GM23248 (cell line): ENCODE results near the gene COL18A1. TPM values are rescaled to one million over a fixed set of nuclear protein-coding genes. Genes with fewer than 3 reads are reported as not detected.

ENCODE experiments used
- DNase-seq: peaks from one replicate; pipeline ENCODE4 v3.0.0-alpha.2; 2015
- H2AFZ ChIP-seq: fragments of 200-600 bp; sonication (generic); 2 replicates; pipeline ENCODE4 v1.6.1; 2016; ENCODE audit warnings: antibody characterized with exemption
- H3F3A ChIP-seq: fragments of 200-600 bp; sonication (generic); 2 replicates; pipeline ENCODE4 v1.6.1; 2016; ENCODE audit warnings: mild to moderate bottlenecking, antibody characterized with exemption, mixed run types; ENCODE audit not compliant: insufficient read depth
- H3K27ac ChIP-seq: fragments of 200-600 bp; sonication (generic); 2 replicates; pipeline ENCODE4 v1.5.1; 2016; ENCODE audit warnings: mild to moderate bottlenecking
- H3K27me3 ChIP-seq: fragments of 200-600 bp; sonication (generic); replicated peaks from 2 replicates; pipeline ENCODE4 v1.6.1; 2016; ENCODE audit warnings: mild to moderate bottlenecking; ENCODE audit not compliant: insufficient read depth
- H3K36me3 ChIP-seq: fragments of 200-600 bp; sonication (generic); 2 replicates; pipeline ENCODE4 v1.6.1; 2016; ENCODE audit warnings: low read depth, mild to moderate bottlenecking
- H3K4me1 ChIP-seq: fragments of 200-600 bp; sonication (generic); 2 replicates; pipeline ENCODE4 v1.6.1; 2016; ENCODE audit warnings: mild to moderate bottlenecking; ENCODE audit not compliant: insufficient read depth
- H3K4me2 ChIP-seq: fragments of 200-600 bp; sonication (generic); one replicate; pipeline ENCODE4 v1.6.1; 2016; ENCODE audit warnings: mild to moderate bottlenecking; ENCODE audit not compliant: unreplicated experiment
- H3K4me3 ChIP-seq: fragments of 200-600 bp; sonication (generic); 2 replicates; pipeline ENCODE4 v1.5.1; 2016; ENCODE audit warnings: mild to moderate bottlenecking
- H3K79me2 ChIP-seq: fragments of 200-600 bp; sonication (generic); 2 replicates; pipeline ENCODE4 v1.6.1; 2016; ENCODE audit warnings: mild to moderate bottlenecking; ENCODE audit not compliant: insufficient read depth
- H3K9ac ChIP-seq: fragments of 200-600 bp; sonication (generic); 2 replicates; pipeline ENCODE4 v1.6.1; 2016; ENCODE audit warnings: mild to moderate bottlenecking
- H3K9me2 ChIP-seq: fragments of 200-600 bp; sonication (generic); 2 replicates; pipeline ENCODE4 v1.6.1; 2016; ENCODE audit warnings: mixed run types, mild to moderate bottlenecking, moderate library complexity; ENCODE audit not compliant: insufficient read depth
- H3K9me3 ChIP-seq: fragments of 200-600 bp; sonication (generic); one replicate; pipeline ENCODE4 v1.6.1; 2017; ENCODE audit warnings: low read depth
- H4K20me1 ChIP-seq: fragments of 200-600 bp; sonication (generic); 2 replicates; pipeline ENCODE4 v1.6.0; 2016; ENCODE audit not compliant: insufficient read depth
- EZH2 ChIP-seq: fragments of 200-600 bp; sonication (generic); IDR thresholded peaks from 2 replicates; pipeline ENCODE4 v1.6.1; 2018; ENCODE audit warnings: antibody characterized with exemption, mild to moderate bottlenecking; ENCODE audit not compliant: insufficient read depth, poor library complexity, severe bottlenecking
- EZH2phosphoT487 ChIP-seq: fragments of 200-600 bp; sonication (generic); IDR thresholded peaks from 2 replicates; pipeline ENCODE4 v1.6.1; 2018; ENCODE audit warnings: antibody characterized with exemption, moderate library complexity, mild to moderate bottlenecking, low read depth; ENCODE audit not compliant: insufficient read depth
- WGBS, 2 experiments: methylation state at CpG; one replicate each; pipeline ENCODE4 v1.1.6; 2015 to 2017; ENCODE audit warnings: low lambda C conversion rate in 2 of 2, low coverage in 1 of 2; ENCODE audit errors: missing lambda C conversion rate in 2 of 2; 5-methylcytosine and 5-hydroxymethylcytosine counted together
- in situ Hi-C: fragments of 300-500 bp; cut with MboI; formaldehyde crosslinking; loops from 2 replicates; pipeline ENCODE4 v1.15.0; 2020
- polyA plus RNA-seq: library from polyadenylated mRNA; unstranded; fragments of >200 nt; fragmentation: Nextera tagmentation; extraction: Ambion mirVana; gene quantifications from 2 replicates; pipeline ENCODE4 v1.2.1, GENCODE V29; 2016
- total RNA-seq: library from RNA; depleted of rRNA; stranded (reverse); fragments of >200 nt; shearing (Covaris generic); gene quantifications from 2 replicates; pipeline ENCODE4 v1.2.3, GENCODE V29; 2014

The COL18A1 gene
- total and polyA plus RNA-seq, 2 experiments from 2014 or later, result 1.7 to 30.5 TPM

- 56 to 63% methylated on average over 14 of the region's 14 CpGs for WGBS, 2 experiments
- Histone ChIP-seq H3F3A (no peaks in the 10 kb centered on the region), H3K36me3 (no peaks in the 10 kb centered on the region), H3K4me1 (peaks cover 10% of the 10 kb centered on the region), H3K9ac (no peak overlapping the region), H3K9me3 (no peaks in the 10 kb centered on the region), H3K4me2 (no peak overlapping the region), H2AFZ (no peak overlapping the region), H3K27me3 (no peaks in the 10 kb centered on the region), H3K9me2 (no peaks in the 10 kb centered on the region), H3K79me2 (no peaks in the 10 kb centered on the region), H3K4me3 (no peak overlapping the region), H4K20me1 (no peaks in the 10 kb centered on the region), H3K27ac (no peak overlapping the region)
- TF ChIP-seq EZH2, result no peak
- no peak for TF ChIP-seq EZH2phosphoT487
- no peak for DNase-seq
- in situ Hi-C loops, result no loop called here
Observed at GRCh38 chr21:45370575-45370974, 34.4 kb upstream of the COL18A1 start.

- in situ Hi-C loops, result no loop called here
- WGBS, 2 experiments, result 91% methylated on average over 12 to 13 of the region's 13 CpGs
Observed at GRCh38 chr21:45371081-45371480, 33.9 kb upstream of the COL18A1 start.

GRCh38 chr21:45371655-45372054, 33.3 kb upstream of the COL18A1 start:
- DNase-seq, result no peak
- no peak overlapping the region for H3K9ac ChIP-seq
- no peaks in the 10 kb centered on the region for H3K79me2 ChIP-seq
- H3K4me1 ChIP-seq, result peaks cover 6% of the 10 kb centered on the region
- in situ Hi-C loops, result no loop called here
- no peak overlapping the region for H3K4me2 ChIP-seq
- H3K27ac ChIP-seq, result no peak overlapping the region
- no peak overlapping the region for H3K4me3 ChIP-seq
- TF ChIP-seq EZH2phosphoT487 (no peak), EZH2 (no peak)
- no peaks in the 10 kb centered on the region for H3K36me3 ChIP-seq
- 93 to 94% methylated on average over 5 of the region's 5 CpGs for WGBS, 2 experiments
- no peaks in the 10 kb centered on the region for H3K9me3 ChIP-seq
- H2AFZ ChIP-seq, result no peak overlapping the region
- no peaks in the 10 kb centered on the region for H3K27me3 ChIP-seq
- no peaks in the 10 kb centered on the region for H3K9me2 ChIP-seq
- H4K20me1 ChIP-seq, result no peaks in the 10 kb centered on the region
- H3F3A ChIP-seq, result no peaks in the 10 kb centered on the region

More at GRCh38 chr21:45371081-45371480, 33.9 kb upstream of the COL18A1 start:
- H2AFZ ChIP-seq, result no peak overlapping the region
- no peak overlapping the region for H3K9ac ChIP-seq
- no peak overlapping the region for H3K4me3 ChIP-seq
- no peak for DNase-seq
- H3K9me3 ChIP-seq, result no peaks in the 10 kb centered on the region
- no peaks in the 10 kb centered on the region for H3K36me3 ChIP-seq
- H3K4me2 ChIP-seq, result no peak overlapping the region
- H3K27me3 ChIP-seq, result no peaks in the 10 kb centered on the region
- no peaks in the 10 kb centered on the region for H3K9me2 ChIP-seq
- H3F3A ChIP-seq, result no peaks in the 10 kb centered on the region
- no peaks in the 10 kb centered on the region for H4K20me1 ChIP-seq
- H3K79me2 ChIP-seq, result no peaks in the 10 kb centered on the region
- no peak for TF ChIP-seq EZH2
- no peak for TF ChIP-seq EZH2phosphoT487
- H3K4me1 ChIP-seq, result peaks cover 10% of the 10 kb centered on the region
- no peak overlapping the region for H3K27ac ChIP-seq

- in situ Hi-C loops, result no loop called here
- TF ChIP-seq EZH2 (no peak), EZH2phosphoT487 (no peak)
- H3K9me2 ChIP-seq, result no peaks in the 10 kb centered on the region
- H2AFZ ChIP-seq, result no peak overlapping the region
- H4K20me1 ChIP-seq, result no peaks in the 10 kb centered on the region
- no peaks in the 10 kb centered on the region for H3K79me2 ChIP-seq
- peaks cover 2% of the 10 kb centered on the region; the same call in 1 of the 2 replicates for H3K4me1 ChIP-seq
- no peaks in the 10 kb centered on the region for H3K27me3 ChIP-seq
- 84 to 87% methylated on average over 7 of the region's 7 CpGs for WGBS, 2 experiments
- H3K9me3 ChIP-seq, result no peaks in the 10 kb centered on the region
- H3K4me2 ChIP-seq, result no peak overlapping the region
- H3F3A ChIP-seq, result no peaks in the 10 kb centered on the region
- no peak for DNase-seq
- H3K36me3 ChIP-seq, result no peaks in the 10 kb centered on the region
- H3K4me3 ChIP-seq, result no peak overlapping the region
- H3K9ac ChIP-seq, result no peak overlapping the region
- no peak overlapping the region for H3K27ac ChIP-seq
Observed at GRCh38 chr21:45372732-45373355, 32.1 kb upstream of the COL18A1 start.
